A549 (cell line): Measurements from ENCODE around the gene CNTN4. TPM values are rescaled to one million over a fixed set of nuclear protein-coding genes. Genes with fewer than 3 reads are reported as not detected.

Source experiments
- ATAC-seq, 2 experiments: fragments of 200-7000 bp in 1 of 2; fragments of >200 bp in 1 of 2; cut with Nextera tagmentation in 1 of 2; cut with Tn5 transposase in 1 of 2; 3 replicates each; pipeline versions ENCODE4 v1.8.0 to v1.9.1; 2018 to 2020; ENCODE audit warnings: mild to moderate bottlenecking in 1 of 2, moderate library complexity in 1 of 2
- CTCF ChIA-PET: fragments of 300-600 bp; sonication (Branson Sonifier 250); formaldehyde crosslinking; extraction: SDS; loops from one replicate; lab custom pipeline; 2021; ENCODE audit warnings: antibody characterized with exemption, inconsistent platforms; lab: Yijun Ruan, JAX
- POLR2A ChIA-PET: fragments of 350-600 bp; formaldehyde crosslinking; extraction: SDS; loops from one replicate; lab custom pipeline; 2021; ENCODE audit warnings: antibody characterized with exemption, inconsistent platforms; lab: Yijun Ruan, JAX
- DNase-seq, 2 experiments: peaks; one replicate each; pipeline versions ENCODE4 v3.0.0 to v3.0.0-alpha.2; 2011 to 2016; ENCODE audit warnings: low read depth in 1 of 2, low spot score in 1 of 2
- FAIRE-seq: peaks from 2 replicates; lab custom pipeline; 2011; peaks lifted over from hg19 to GRCh38; lab: Jason Lieb, UNC
- H3K27ac ChIP-seq, 2 experiments: fragments of >200 bp; sonication (Bioruptor Twin); formaldehyde crosslinking; 3 replicates each; pipeline ENCODE4 v1.5.1; 2016 to 2017
- H3K4me1 ChIP-seq: fragments of >200 bp; sonication (Bioruptor Twin); formaldehyde crosslinking; 3 replicates; pipeline ENCODE4 v1.6.1; 2016
- H3K4me2 ChIP-seq: fragments of >200 bp; sonication (Bioruptor Twin); formaldehyde crosslinking; 3 replicates; pipeline ENCODE4 v1.6.1; 2016
- H3K4me3 ChIP-seq: fragments of >200 bp; sonication (Bioruptor Twin); formaldehyde crosslinking; 3 replicates; pipeline ENCODE4 v1.5.1; 2016
- H3K9me3 ChIP-seq: fragments of >200 bp; sonication (Bioruptor Twin); formaldehyde crosslinking; 3 replicates; pipeline ENCODE4 v1.6.1; 2016
- CBX8 ChIP-seq: fragments of 200-600 bp; sonication (generic); IDR thresholded peaks from 2 replicates; pipeline ENCODE4 v1.6.1; 2016
- CEBPB ChIP-seq, 2 experiments: fragments of >200 bp in 1 of 2; sonication (Bioruptor Twin) in 1 of 2; formaldehyde crosslinking in 1 of 2; IDR thresholded peaks; 2 replicates each; pipeline ENCODE4 v1.6.1; 2012 to 2016
- ESRRA ChIP-seq: fragments of 150-350 bp; IDR thresholded peaks from 2 replicates; pipeline ENCODE4 v1.6.1; 2014; ENCODE audit warnings: mild to moderate bottlenecking, low read length, borderline replicate concordance
- FOSB ChIP-seq: fragments of 250-450 bp; sonication (Bioruptor Pico); IDR thresholded peaks from 2 replicates; pipeline ENCODE4 v1.5.0; 2020; ENCODE audit warnings: mild to moderate bottlenecking, moderate library complexity
- HEYL ChIP-seq: fragments of 250-450 bp; sonication (Bioruptor Pico); IDR thresholded peaks from 2 replicates; pipeline ENCODE4 v1.8.0; 2021; ENCODE audit warnings: mild to moderate bottlenecking, moderate library complexity
- HOXB13 ChIP-seq: fragments of 250-450 bp; sonication (Bioruptor Pico); IDR thresholded peaks from 2 replicates; pipeline ENCODE4 v1.5.0; 2020; ENCODE audit warnings: low read depth, mild to moderate bottlenecking, moderate library complexity
- KDM5A ChIP-seq: fragments of 200-600 bp; sonication (generic); IDR thresholded peaks from 2 replicates; pipeline ENCODE4 v1.6.1; 2016; ENCODE audit warnings: antibody characterized with exemption, mild to moderate bottlenecking
- NFE2L2 ChIP-seq: fragments of 150-350 bp; conservative IDR thresholded peaks from 2 replicates; pipeline ENCODE4 v1.6.1; 2014; ENCODE audit warnings: low read length
- RARB ChIP-seq: fragments of 250-450 bp; sonication (Bioruptor Pico); IDR thresholded peaks from 2 replicates; pipeline ENCODE4 v1.8.0; 2021; ENCODE audit warnings: mild to moderate bottlenecking, moderate library complexity
- USF2 ChIP-seq: fragments of 450-650 bp; IDR thresholded peaks from 2 replicates; pipeline ENCODE4 v1.6.1; 2014; ENCODE audit warnings: antibody characterized with exemption
- ZFP36 ChIP-seq: fragments of 450-650 bp; IDR thresholded peaks from 2 replicates; pipeline ENCODE4 v1.6.1; 2014; ENCODE audit warnings: borderline replicate concordance; ENCODE audit not compliant: partially characterized antibody
- ZSCAN20 ChIP-seq: fragments of 250-450 bp; sonication (Bioruptor Pico); IDR thresholded peaks from 2 replicates; pipeline ENCODE4 v1.8.0; 2022; ENCODE audit warnings: mild to moderate bottlenecking, moderate library complexity
- WGBS: methylation state at CpG from one replicate; pipeline ENCODE4 v1.1.6; 2017; ENCODE audit errors: missing lambda C conversion rate; 5-methylcytosine and 5-hydroxymethylcytosine counted together
- polyA plus RNA-seq, 4 experiments: library from polyadenylated mRNA; depleted of rRNA in 3 of 4; stranded (reverse); fragments of >200 nt; fragmentation: RNase III in 1 of 4; extraction: RNeasy Plus Mini Kit Qiagen cat#74134 plus additional on column Dnase treatment in 1 of 4; gene quantifications; 2 replicates in 3 of 4; 3 replicates in 1 of 4; pipeline ENCODE4 v1.2.3, GENCODE V29; 2011 to 2017
- TF ChIP-seq, protein P1 (sequence below): IDR thresholded peaks from 2 replicates; pipeline ENCODE4 v1.6.1; 2012; ENCODE audit warnings: low read depth, borderline replicate concordance
- TF ChIP-seq, protein P2 (sequence below): fragments of 250-450 bp; sonication (Bioruptor Pico); IDR thresholded peaks from 2 replicates; pipeline ENCODE4 v1.5.0; 2021; ENCODE audit warnings: mild to moderate bottlenecking, moderate library complexity, borderline replicate concordance
- TF ChIP-seq, protein P3 (sequence below): fragments of 150-350 bp; IDR thresholded peaks from 2 replicates; pipeline ENCODE4 v1.6.1; 2014; ENCODE audit warnings: low read depth, mild to moderate bottlenecking, low read length
- TF ChIP-seq, protein P4 (sequence below): fragments of >200 bp; sonication (Bioruptor Twin); formaldehyde crosslinking; IDR thresholded peaks from 2 replicates; pipeline ENCODE4 v1.6.1; 2016

The CNTN4 gene
- polyA plus RNA-seq, 2 of the 4 experiments (the other 2 are of a cell fraction) = 0.03 TPM; not detected in 1

GRCh38 chr3:3069723-3070122, 971.1 kb downstream of the CNTN4 start:
- 37% methylated on average over 5 of the region's 5 CpGs for WGBS
- H3K4me1 ChIP-seq = peaks cover 12% of the 10 kb centered on the region; the same call in 2 of the 3 replicates
- POLR2A ChIA-PET = no interaction called here

GRCh38 chr3:3071136-3071535, 972.5 kb downstream of the CNTN4 start:
- FAIRE-seq = no peak
- Histone ChIP-seq H3K4me2 (no peak overlapping the region), H3K4me3 (no peak overlapping the region), H3K4me1 (peaks cover 5% of the 10 kb centered on the region; the same call in 2 of the 3 replicates), H3K27ac (no peak overlapping the region), H3K9me3 (no peaks in the 10 kb centered on the region)
- ChIA-PET CTCF (interaction anchor here (0.5 kb wide), 1 partner anchor 461 kb away, joined by 4 read pairs; no protein-coding TSS in a partner anchor), POLR2A (no interaction called here)
- ATAC-seq = no peak
- DNase-seq = no peak
- 62% methylated on average over 5 of the region's 5 CpGs for WGBS
- TF ChIP-seq, protein P1, sequence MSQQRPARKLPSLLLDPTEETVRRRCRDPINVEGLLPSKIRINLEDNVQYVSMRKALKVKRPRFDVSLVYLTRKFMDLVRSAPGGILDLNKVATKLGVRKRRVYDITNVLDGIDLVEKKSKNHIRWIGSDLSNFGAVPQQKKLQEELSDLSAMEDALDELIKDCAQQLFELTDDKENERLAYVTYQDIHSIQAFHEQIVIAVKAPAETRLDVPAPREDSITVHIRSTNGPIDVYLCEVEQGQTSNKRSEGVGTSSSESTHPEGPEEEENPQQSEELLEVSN = no peak

More at GRCh38 chr3:3069723-3070122, 971.1 kb downstream of the CNTN4 start:
- Histone ChIP-seq H3K9me3 (no peaks in the 10 kb centered on the region), H3K27ac (no peak overlapping the region), H3K4me2 (no peak overlapping the region), H3K4me3 (no peak overlapping the region)
- FAIRE-seq (no peak), DNase-seq (no peak), ATAC-seq (no peak)
- TF ChIP-seq, protein P2, sequence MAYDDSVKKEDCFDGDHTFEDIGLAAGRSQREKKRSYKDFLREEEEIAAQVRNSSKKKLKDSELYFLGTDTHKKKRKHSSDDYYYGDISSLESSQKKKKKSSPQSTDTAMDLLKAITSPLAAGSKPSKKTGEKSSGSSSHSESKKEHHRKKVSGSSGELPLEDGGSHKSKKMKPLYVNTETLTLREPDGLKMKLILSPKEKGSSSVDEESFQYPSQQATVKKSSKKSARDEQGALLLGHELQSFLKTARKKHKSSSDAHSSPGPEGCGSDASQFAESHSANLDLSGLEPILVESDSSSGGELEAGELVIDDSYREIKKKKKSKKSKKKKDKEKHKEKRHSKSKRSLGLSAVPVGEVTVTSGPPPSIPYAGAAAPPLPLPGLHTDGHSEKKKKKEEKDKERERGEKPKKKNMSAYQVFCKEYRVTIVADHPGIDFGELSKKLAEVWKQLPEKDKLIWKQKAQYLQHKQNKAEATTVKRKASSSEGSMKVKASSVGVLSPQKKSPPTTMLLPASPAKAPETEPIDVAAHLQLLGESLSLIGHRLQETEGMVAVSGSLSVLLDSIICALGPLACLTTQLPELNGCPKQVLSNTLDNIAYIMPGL = no peak
- TF ChIP-seq USF2 (no peak), KDM5A (no peak), FOSB (no peak), RARB (no peak), ZSCAN20 (no peak), HOXB13 (CRISPR knock-in tag) (no peak), CBX8 (no peak), NFE2L2 (no peak), CEBPB (IDR thresholded peaks at IDR 0.05) (no peak), ZFP36 (no peak)
- TF ChIP-seq, protein P3, sequence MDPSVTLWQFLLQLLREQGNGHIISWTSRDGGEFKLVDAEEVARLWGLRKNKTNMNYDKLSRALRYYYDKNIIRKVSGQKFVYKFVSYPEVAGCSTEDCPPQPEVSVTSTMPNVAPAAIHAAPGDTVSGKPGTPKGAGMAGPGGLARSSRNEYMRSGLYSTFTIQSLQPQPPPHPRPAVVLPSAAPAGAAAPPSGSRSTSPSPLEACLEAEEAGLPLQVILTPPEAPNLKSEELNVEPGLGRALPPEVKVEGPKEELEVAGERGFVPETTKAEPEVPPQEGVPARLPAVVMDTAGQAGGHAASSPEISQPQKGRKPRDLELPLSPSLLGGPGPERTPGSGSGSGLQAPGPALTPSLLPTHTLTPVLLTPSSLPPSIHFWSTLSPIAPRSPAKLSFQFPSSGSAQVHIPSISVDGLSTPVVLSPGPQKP = no peak
- CTCF ChIA-PET = interaction anchor here (0.7 to 1.8 kb wide), 3 partner anchors 31 to 391 kb away, joined by 3 read pairs; no protein-coding TSS in a partner anchor

DNA sequence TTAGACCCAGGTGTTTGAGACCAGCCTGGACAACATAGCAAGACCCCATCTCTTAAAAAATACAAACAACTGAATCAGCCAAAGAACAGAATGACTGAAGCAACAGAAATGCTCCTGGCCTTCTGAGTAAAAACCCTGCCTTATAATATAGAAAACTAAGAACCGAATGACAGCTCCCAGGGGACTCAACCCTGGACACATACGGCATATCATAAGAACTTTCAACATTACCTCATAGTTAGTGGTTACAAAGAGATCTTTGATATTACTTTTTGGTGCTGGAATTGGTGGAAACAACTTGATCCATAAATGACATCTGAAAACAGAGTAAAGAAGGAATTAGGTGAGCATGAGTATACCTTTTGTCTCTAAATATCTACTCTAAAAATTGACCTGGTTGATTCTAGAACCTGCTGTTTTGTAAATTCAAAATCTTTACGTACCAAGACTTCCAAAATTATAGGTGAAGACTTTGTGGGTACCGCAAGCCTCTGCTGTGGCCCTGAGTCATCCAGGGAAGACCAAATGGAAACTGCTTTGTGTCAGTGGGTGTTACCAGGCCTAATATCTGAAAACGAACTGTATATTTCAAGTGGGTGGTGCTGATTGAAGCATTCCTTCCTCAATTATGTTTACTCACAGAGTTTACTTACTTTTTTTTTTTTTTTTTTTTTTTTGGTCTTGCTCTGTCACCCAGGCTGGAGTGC, 976.0 kb downstream of the CNTN4 start:
- Histone ChIP-seq H3K4me1 (no peaks in the 10 kb centered on the region), H3K4me3 (no peak overlapping the region), H3K4me2 (no peak overlapping the region), H3K27ac (no peak overlapping the region), H3K9me3 (no peaks in the 10 kb centered on the region)
- no peak for FAIRE-seq
- 38% methylated on average over 5 of the region's 5 CpGs for WGBS
- POLR2A ChIA-PET = no interaction called here
- DNase-seq = no peak
- ATAC-seq = no peak
- CTCF ChIA-PET = no interaction called here
- TF ChIP-seq, protein P4, sequence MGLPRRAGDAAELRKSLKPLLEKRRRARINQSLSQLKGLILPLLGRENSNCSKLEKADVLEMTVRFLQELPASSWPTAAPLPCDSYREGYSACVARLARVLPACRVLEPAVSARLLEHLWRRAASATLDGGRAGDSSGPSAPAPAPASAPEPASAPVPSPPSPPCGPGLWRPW = no peak
- no peak for TF ChIP-seq ESRRA
- TF ChIP-seq HEYL = no peak
